NK-92 treated with Interleukin-12 subunit alpha and Interleukin-12 subunit beta, amount 100 ng/mL, for 24 hours (cell line): Measurements from ENCODE around the gene CEP89.
"Not testable (repeated sequence)": the region's sequence is repeated elsewhere in the genome, so short reads cannot be mapped to it uniquely, and the experiment has no call there.

Experiments
- DNase-seq: peaks from one replicate; lab custom pipeline; 2025; lab: John Stamatoyannopoulos, UW

The CEP89 gene

DNA sequence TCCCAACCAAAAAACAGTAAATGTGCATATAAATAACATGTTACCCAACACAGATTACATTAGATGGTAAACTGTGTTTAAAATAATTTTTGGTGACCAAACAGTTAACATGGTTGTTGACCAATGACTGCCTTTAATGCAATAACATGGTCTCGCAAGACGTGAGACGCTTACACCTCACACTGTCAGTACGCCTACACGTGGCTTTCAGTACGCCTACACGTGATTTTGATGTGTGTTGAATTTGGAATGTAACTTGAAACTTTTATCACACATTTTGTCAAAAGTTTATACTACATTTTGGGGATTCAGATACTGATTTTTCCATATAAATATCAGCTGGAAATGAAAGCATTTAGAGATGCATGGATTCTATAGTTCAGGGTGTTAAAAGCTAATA, 134.2 kb downstream of the CEP89 start:
- no peak for DNase-seq

- not testable (repeated sequence) for DNase-seq
These were observed 138.4 kb downstream of the CEP89 start for GRCh38 chr19:32833388-32833787.

- DNase-seq = not testable (repeated sequence)
These were observed 138.9 kb downstream of the CEP89 start for GRCh38 chr19:32832825-32833224.

DNA sequence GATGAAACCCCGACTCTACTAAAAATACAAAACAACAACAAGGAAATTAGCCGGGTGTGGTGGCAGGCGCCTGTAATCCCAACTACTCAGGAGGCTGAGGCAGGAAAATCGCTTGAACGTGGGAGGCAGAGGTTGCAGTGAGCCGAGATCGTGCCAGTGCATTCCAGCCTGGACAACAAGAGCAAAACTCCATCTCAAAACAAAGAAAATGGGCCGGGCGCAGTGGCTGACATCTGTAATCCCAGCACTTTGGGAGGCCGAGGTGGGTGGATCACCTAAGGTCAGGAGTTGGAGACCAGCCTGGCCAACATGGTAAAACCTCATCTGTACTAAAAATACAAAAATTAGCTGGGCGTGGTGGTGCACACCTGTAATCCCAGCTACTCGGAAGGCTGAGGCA, 139.7 kb downstream of the CEP89 start:
- not testable (repeated sequence) for DNase-seq

- DNase-seq = no peak
These were observed 140.1 kb downstream of the CEP89 start for GRCh38 chr19:32831611-32832010.

GRCh38 chr19:32830231-32831014, 141.3 kb downstream of the CEP89 start:
- no peak for DNase-seq

DNA sequence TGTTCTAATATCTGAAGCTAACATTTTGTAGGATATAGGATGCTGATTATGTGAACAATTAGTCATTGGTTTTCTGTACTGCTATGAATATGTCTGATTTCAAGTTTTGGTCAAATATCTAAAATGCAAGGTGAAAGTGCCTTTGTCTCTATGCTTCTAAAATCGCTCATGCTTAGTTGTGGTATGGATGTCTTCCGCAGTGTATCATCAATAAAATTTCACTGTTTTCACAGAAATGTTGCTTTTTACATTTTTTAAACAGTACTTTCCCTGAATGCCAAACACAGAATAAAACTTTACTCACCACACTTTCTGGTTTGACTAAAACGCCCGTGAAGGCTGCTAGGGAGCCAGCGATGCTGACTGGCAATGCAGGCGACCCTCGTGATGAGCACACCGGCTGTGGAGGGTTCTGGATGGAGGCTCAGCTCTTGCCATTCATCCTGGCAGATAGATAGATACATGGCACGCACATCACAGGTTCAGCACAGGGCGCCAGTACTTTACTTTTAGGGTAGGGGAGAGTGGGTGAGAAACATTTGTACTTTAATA, 142.3 kb downstream of the CEP89 start:
- no peak for DNase-seq

DNA sequence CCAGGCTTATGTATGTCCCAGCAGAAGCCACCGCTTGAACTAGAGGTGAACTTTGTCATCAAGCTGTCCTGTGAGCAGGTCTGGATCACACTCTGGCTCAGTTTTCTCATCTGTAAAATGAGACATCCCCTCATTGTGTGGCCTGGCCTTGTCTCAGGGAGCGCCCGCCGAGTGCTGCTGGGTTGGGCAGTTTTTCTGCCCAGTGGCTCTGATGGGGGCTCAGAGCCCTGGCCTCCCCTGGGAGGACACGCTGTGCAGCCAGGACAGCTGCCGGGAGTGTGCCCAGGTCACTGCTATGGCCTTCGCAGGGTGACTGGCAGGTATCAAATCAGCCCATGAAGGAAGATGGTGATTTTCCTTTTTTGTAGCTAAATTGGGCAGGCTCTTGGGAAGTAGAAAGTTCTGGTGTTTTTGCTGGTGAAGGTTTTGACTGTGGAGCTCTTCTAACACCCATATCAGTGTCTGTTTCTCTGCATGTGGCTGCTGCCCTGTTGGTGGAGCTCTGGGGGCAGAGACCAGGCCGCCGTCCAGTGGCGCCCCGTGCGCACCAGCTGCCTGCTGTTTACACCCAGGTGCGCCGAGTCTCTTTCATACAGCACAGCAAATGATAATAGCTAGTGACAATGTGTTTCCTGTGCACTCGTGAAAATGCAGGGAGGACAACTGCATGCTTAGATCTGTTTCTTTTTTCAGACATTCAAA, 143.0 kb downstream of the CEP89 start:
- DNase-seq = no peak

GRCh38 chr19:32828139-32828538, 143.6 kb downstream of the CEP89 start:
- no peak for DNase-seq
